MM.1S (cell line): ENCODE measurements around the gene ITGA11.

Experiments
- DNase-seq: peaks from one replicate; pipeline ENCODE4 v3.0.0-alpha.2; 2015
- H2AFZ ChIP-seq: fragments of 300-600 bp; sonication (generic); 2 replicates; pipeline ENCODE4 v1.6.0; 2016; ENCODE audit warnings: antibody characterized with exemption, low read length
- H3F3A ChIP-seq: fragments of 300-600 bp; sonication (generic); 2 replicates; pipeline ENCODE4 v1.6.1; 2016; ENCODE audit warnings: mild to moderate bottlenecking, antibody characterized with exemption, low read length, moderate library complexity, mixed read lengths; ENCODE audit not compliant: insufficient read depth
- H3K27ac ChIP-seq: fragments of 300-600 bp; sonication (generic); 2 replicates; pipeline ENCODE4 v1.5.1; 2016; ENCODE audit warnings: mild to moderate bottlenecking, low read length
- H3K27me3 ChIP-seq: fragments of 300-600 bp; sonication (generic); replicated peaks from 2 replicates; pipeline ENCODE4 v1.6.0; 2016; ENCODE audit warnings: low read length; ENCODE audit not compliant: insufficient read depth
- H3K36me3 ChIP-seq: fragments of 300-600 bp; sonication (generic); replicated peaks from 2 replicates; pipeline ENCODE4 v1.6.1; 2016; ENCODE audit warnings: mild to moderate bottlenecking, low read length, mixed read lengths; ENCODE audit not compliant: insufficient read depth
- H3K4me1 ChIP-seq: fragments of 300-600 bp; sonication (generic); 2 replicates; pipeline ENCODE4 v1.6.1; 2016; ENCODE audit warnings: low read length, mixed read lengths
- H3K4me2 ChIP-seq: fragments of 300-600 bp; sonication (generic); 2 replicates; pipeline ENCODE4 v1.6.0; 2016; ENCODE audit warnings: low read depth, low read length
- H3K4me3 ChIP-seq: fragments of 300-600 bp; sonication (generic); 2 replicates; pipeline ENCODE4 v1.5.1; 2016; ENCODE audit warnings: low read length, mixed read lengths
- H3K79me2 ChIP-seq: fragments of 300-600 bp; sonication (generic); 2 replicates; pipeline ENCODE4 v1.6.1; 2016; ENCODE audit warnings: mixed run types, low read length, mixed read lengths
- H3K9ac ChIP-seq: fragments of 300-600 bp; sonication (generic); 2 replicates; pipeline ENCODE4 v1.6.1; 2016; ENCODE audit warnings: low read length, mixed read lengths
- H3K9me2 ChIP-seq: fragments of 300-600 bp; sonication (generic); replicated peaks from 2 replicates; pipeline ENCODE4 v1.6.1; 2016; ENCODE audit warnings: mild to moderate bottlenecking, low read length, mixed read lengths; ENCODE audit not compliant: insufficient read depth
- H3K9me3 ChIP-seq: fragments of 300-600 bp; sonication (generic); replicated peaks from 2 replicates; pipeline ENCODE4 v1.6.1; 2016; ENCODE audit warnings: mild to moderate bottlenecking, low read length, mixed read lengths; ENCODE audit not compliant: insufficient read depth
- H4K20me1 ChIP-seq: fragments of 300-600 bp; sonication (generic); 2 replicates; pipeline ENCODE4 v1.6.1; 2016; ENCODE audit warnings: mild to moderate bottlenecking, low read length, moderate library complexity, mixed read lengths; ENCODE audit not compliant: insufficient read depth
- EZH2 ChIP-seq: fragments of 300-600 bp; sonication (generic); optimal IDR thresholded peaks from 2 replicates; pipeline ENCODE3; 2017; ENCODE audit warnings: low read depth, mild to moderate bottlenecking, antibody characterized with exemption, low read length, mixed read lengths
- EZH2phosphoT487 ChIP-seq: fragments of 300-600 bp; sonication (generic); IDR thresholded peaks from 2 replicates; pipeline ENCODE4 v1.6.1; 2018; ENCODE audit warnings: antibody characterized with exemption, low read length
- TF ChIP-seq, protein P1 (sequence below): fragments of 300-600 bp; sonication (generic); IDR thresholded peaks from 2 replicates; pipeline ENCODE4 v1.5.1; 2016; ENCODE audit warnings: antibody characterized with exemption, low read length, mixed read lengths

The ITGA11 gene

DNA sequence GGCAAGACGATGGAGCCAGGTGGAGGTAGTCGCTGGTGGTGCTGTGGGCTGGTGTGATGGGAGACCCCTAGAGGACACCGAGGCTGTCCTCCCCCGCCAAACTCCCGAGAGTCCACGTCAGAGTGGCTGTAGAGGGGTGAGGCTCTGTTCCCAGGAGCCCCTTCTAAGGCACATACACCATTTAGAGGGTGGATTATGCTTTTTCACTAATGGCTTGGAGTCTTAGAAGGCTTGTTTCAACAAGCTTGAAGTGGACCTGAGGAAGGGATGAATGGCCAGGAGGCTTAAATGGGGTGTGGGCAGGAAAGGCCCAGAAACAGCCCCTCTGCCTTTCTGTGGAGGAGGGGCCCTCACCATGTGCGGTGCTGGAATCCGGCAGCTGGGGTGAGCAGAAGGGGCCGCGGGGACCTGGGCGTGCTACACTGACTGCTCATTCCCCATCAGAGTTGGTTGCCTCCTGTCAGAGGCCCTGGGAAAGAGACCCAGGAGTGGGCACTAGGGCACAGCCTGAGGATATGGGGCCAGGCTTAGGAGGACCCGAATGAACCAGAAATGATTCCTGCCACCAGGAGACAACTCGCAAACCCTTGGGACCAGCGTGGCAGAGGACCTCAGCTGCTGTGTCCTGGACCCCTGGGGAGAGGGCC is 88.3 kb downstream of the ITGA11 start:
- Histone ChIP-seq H3K36me3 (no peaks in the 10 kb centered on the region), H3K79me2 (no peaks in the 10 kb centered on the region), H3K27ac (no peak overlapping the region), H2AFZ (no peak overlapping the region), H3K4me3 (no peak overlapping the region), H3K27me3 (no peaks in the 10 kb centered on the region), H3K4me1 (no peaks in the 10 kb centered on the region), H3F3A (no peaks in the 10 kb centered on the region), H3K9me3 (no peaks in the 10 kb centered on the region), H3K4me2 (no peak overlapping the region), H3K9ac (no peak overlapping the region), H3K9me2 (no peaks in the 10 kb centered on the region), H4K20me1 (no peaks in the 10 kb centered on the region)
- TF ChIP-seq EZH2phosphoT487 (no peak), EZH2 (no peak)
- TF ChIP-seq, protein P1, sequence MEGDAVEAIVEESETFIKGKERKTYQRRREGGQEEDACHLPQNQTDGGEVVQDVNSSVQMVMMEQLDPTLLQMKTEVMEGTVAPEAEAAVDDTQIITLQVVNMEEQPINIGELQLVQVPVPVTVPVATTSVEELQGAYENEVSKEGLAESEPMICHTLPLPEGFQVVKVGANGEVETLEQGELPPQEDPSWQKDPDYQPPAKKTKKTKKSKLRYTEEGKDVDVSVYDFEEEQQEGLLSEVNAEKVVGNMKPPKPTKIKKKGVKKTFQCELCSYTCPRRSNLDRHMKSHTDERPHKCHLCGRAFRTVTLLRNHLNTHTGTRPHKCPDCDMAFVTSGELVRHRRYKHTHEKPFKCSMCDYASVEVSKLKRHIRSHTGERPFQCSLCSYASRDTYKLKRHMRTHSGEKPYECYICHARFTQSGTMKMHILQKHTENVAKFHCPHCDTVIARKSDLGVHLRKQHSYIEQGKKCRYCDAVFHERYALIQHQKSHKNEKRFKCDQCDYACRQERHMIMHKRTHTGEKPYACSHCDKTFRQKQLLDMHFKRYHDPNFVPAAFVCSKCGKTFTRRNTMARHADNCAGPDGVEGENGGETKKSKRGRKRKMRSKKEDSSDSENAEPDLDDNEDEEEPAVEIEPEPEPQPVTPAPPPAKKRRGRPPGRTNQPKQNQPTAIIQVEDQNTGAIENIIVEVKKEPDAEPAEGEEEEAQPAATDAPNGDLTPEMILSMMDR = no peak
- no peak for DNase-seq

DNA sequence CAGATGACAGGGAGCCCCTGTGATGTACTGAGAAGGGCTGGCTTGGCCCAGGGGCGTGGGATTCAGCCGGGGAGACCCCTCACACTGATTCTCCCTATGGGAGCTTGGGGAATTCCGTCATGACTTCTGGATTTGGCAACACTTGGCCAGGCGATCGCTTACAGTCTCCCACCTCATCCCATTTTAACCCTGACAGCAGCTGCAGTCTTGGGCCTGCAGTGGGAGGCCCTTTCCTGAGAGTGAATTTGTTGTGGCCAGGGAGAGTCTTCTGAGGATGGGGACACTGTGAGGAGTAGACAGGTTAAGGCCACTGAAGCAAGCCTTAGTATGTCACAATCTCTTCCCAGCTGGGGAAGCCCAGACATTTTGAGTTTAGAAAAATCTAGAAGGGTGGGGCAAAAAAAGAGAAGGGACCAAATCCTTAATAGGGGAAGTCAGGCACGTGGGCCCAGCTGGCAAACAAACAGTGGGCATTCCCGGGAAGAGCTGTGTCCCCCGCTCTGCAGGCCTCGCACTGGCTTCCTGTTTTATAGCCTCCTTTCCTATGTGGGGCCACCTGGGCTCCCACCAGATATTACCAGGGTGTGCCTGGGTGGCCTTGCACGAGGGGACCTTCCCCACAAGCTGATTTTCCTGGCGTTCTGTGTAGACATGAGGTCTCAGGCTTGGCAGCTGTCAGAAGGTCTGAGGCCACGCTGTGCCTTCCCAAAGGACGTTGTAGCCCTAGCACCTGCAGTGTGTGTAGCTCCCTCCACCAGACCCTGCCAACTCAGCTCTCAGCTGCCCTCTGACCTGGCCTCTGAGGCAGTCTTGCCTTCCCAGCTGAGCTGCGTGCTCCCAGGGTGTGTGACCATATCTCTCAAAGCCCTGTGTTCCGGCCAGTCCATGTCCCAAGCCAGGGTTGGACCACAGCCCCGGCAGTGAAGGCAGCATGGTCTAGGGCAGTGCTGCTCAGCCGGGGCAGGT is 89.9 kb downstream of the ITGA11 start:
- Histone ChIP-seq H3K9me3 (no peaks in the 10 kb centered on the region), H3K27me3 (no peaks in the 10 kb centered on the region), H4K20me1 (no peaks in the 10 kb centered on the region), H3K36me3 (no peaks in the 10 kb centered on the region), H3K9me2 (no peaks in the 10 kb centered on the region), H3K79me2 (no peaks in the 10 kb centered on the region), H3K9ac (no peak overlapping the region), H3F3A (no peaks in the 10 kb centered on the region), H3K27ac (no peak overlapping the region), H3K4me2 (no peak overlapping the region), H2AFZ (no peak overlapping the region), H3K4me3 (no peak overlapping the region), H3K4me1 (no peaks in the 10 kb centered on the region)
- TF ChIP-seq EZH2phosphoT487 = no peak
- TF ChIP-seq EZH2 = no peak
- TF ChIP-seq, protein P1 = no peak
- DNase-seq = no peak

DNA sequence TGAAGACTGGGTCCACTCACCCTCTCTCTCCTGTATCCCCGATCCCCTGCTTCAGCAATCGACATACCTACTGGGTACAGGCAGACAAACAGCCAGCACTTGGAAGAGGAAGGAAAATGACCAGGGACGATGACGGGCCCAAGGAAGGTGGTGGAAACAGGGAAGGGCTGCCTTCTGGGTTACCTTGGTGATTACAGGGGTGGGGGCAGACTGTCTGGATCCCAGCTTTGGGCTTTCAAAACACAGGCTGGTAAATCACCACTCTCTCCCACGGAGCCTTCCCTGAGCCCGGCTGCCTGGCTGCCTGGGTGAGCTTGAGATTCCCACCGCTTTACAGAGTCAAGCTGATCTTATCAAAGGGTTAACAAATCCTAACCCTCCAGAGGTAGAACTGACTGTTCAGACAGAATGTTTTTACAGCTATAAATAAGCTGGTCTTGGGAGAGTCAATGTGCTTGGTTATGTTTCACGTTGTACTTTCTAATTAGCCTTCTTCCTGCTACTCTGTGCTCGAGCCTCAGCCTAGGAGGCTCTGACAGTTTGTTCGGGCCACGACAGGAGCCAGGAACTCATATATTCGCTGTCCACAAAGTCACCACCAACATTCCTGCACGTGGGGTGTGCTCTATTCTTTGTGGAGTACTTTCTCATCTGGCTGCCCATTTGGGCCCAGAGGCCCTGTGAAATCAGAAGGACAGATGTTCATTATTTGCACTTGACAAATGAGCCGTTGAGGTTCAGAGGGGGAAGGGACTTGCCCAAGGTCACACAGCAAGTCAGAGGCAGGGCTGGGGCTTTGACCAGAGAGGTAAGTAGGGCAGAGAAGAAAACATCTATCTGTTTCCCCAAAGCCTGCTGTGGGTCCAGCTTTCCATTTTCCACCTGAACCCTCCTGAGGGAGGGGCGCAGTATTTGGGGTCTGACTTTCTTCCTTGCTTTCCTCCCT is 91.0 kb downstream of the ITGA11 start:
- no peak overlapping the region for H3K27ac ChIP-seq
- H3K9ac ChIP-seq = no peak overlapping the region
- no peaks in the 10 kb centered on the region for H3K9me3 ChIP-seq
- no peaks in the 10 kb centered on the region for H3K36me3 ChIP-seq
- H3K79me2 ChIP-seq = no peaks in the 10 kb centered on the region
- DNase-seq = no peak
- TF ChIP-seq, protein P1 = no peak
- no peak for TF ChIP-seq EZH2phosphoT487
- TF ChIP-seq EZH2 = no peak
- no peak overlapping the region for H3K4me2 ChIP-seq
- no peaks in the 10 kb centered on the region for H3K4me1 ChIP-seq
- H2AFZ ChIP-seq = no peak overlapping the region
- H4K20me1 ChIP-seq = no peaks in the 10 kb centered on the region
- H3K4me3 ChIP-seq = no peak overlapping the region
- no peaks in the 10 kb centered on the region for H3K27me3 ChIP-seq
- H3F3A ChIP-seq = no peaks in the 10 kb centered on the region
- H3K9me2 ChIP-seq = no peaks in the 10 kb centered on the region
